GM19238 (cell line): ENCODE results near the gene CD28.
A peak's percentile ranks its signal among the peaks of the same experiment; 100 is the strongest.

Experiments
- DNase-seq: peaks from one replicate; pipeline ENCODE4 v3.0.0; 2011; ENCODE audit warnings: low spot score; ENCODE audit not compliant: insufficient read length

Gene CD28

GRCh38 chr2:203706403-203706802 lies at the start of gene CD28:
Gene CD28 (plus strand): TSS chr2:203706639. CDS start chr2:203706697, 58 bp downstream.
- DNase-seq, result peak; percentile 82

- peak; percentile 31 for DNase-seq
These were observed 46.9 kb upstream of the CD28 start for GRCh38 chr2:203659331-203660049.

GRCh38 chr2:203660465-203660864 lies 46.0 kb upstream of the CD28 start:
- DNase-seq, result no peak

GRCh38 chr2:203661279-203661908 lies 45.0 kb upstream of the CD28 start:
- DNase-seq, result no peak

GRCh38 chr2:203662487-203662886 lies 44.0 kb upstream of the CD28 start:
- DNase-seq, result no peak

GRCh38 chr2:203662951-203663350 lies 43.5 kb upstream of the CD28 start:
- DNase-seq, result no peak

GRCh38 chr2:203664029-203664755 lies 42.2 kb upstream of the CD28 start:
- DNase-seq, result no peak

- no peak for DNase-seq
These were observed 38.6 kb upstream of the CD28 start for GRCh38 chr2:203667838-203668237.

GRCh38 chr2:203669820-203670219 lies 36.6 kb upstream of the CD28 start:
- DNase-seq, result no peak

GRCh38 chr2:203670939-203671338 lies 35.5 kb upstream of the CD28 start:
- DNase-seq, result no peak

- no peak for DNase-seq
These were observed 34.6 kb upstream of the CD28 start for GRCh38 chr2:203671876-203672275.

GRCh38 chr2:203672856-203673255 lies 33.6 kb upstream of the CD28 start:
- DNase-seq, result no peak

GRCh38 chr2:203673933-203674332 lies 32.5 kb upstream of the CD28 start:
- DNase-seq, result peak; percentile 28

- DNase-seq, result no peak
These were observed 31.4 kb upstream of the CD28 start for GRCh38 chr2:203675086-203675485.

GRCh38 chr2:203678971-203679370 lies 27.5 kb upstream of the CD28 start:
- no peak for DNase-seq

GRCh38 chr2:203679401-203679800 lies 27.0 kb upstream of the CD28 start:
- DNase-seq, result no peak

- DNase-seq, result no peak
These were observed 24.5 kb upstream of the CD28 start for GRCh38 chr2:203681978-203682377.

GRCh38 chr2:203682688-203683130 lies 23.7 kb upstream of the CD28 start:
- DNase-seq, result no peak

- DNase-seq, result no peak
These were observed 23.0 kb upstream of the CD28 start for GRCh38 chr2:203683421-203683820.

- DNase-seq, result peak; percentile 30
These were observed 22.4 kb upstream of the CD28 start for GRCh38 chr2:203683932-203684556.

GRCh38 chr2:203685081-203685621 lies 21.3 kb upstream of the CD28 start:
- no peak for DNase-seq
